HepG2 (cell line): ENCODE results near the gene TPD52L2. TPM values are rescaled to one million over a fixed set of nuclear protein-coding genes. Genes with fewer than 3 reads are reported as not detected.

Experiments used
- AHDC1 ChIP-seq: sonication (generic); formaldehyde crosslinking; IDR thresholded peaks from 2 replicates; pipeline ENCODE4 v1.5.1; 2020; ENCODE audit warnings: mild to moderate bottlenecking, missing genetic modification reagents, borderline replicate concordance
- ARHGAP35 ChIP-seq: sonication (generic); formaldehyde crosslinking; IDR thresholded peaks from 2 replicates; pipeline ENCODE4 v1.9.0; 2022; ENCODE audit warnings: mild to moderate bottlenecking, inconsistent platforms, moderate library complexity, missing genetic modification reagents, borderline replicate concordance
- BCL6 ChIP-seq: IDR thresholded peaks from 2 replicates; pipeline ENCODE4 v1.6.1; 2016; ENCODE audit warnings: missing genetic modification reagents, missing compliant biosample characterization
- BRF2 ChIP-seq: sonication (generic); formaldehyde crosslinking; IDR thresholded peaks from 2 replicates; pipeline ENCODE4 v1.8.1; 2022; ENCODE audit warnings: mild to moderate bottlenecking, missing genetic modification reagents
- DRAP1 ChIP-seq: IDR thresholded peaks from 2 replicates; pipeline ENCODE4 v1.6.1; 2016; ENCODE audit warnings: missing genetic modification reagents, missing compliant biosample characterization
- GTF2F1 ChIP-seq: fragments of 150-350 bp; IDR thresholded peaks from 2 replicates; pipeline ENCODE4 v1.6.1; 2014; ENCODE audit warnings: low read length
- HNRNPH1 ChIP-seq: fragments of 200-400 bp; formaldehyde crosslinking; optimal IDR thresholded peaks from 2 replicates; pipeline ENCODE3; 2017; ENCODE audit warnings: mild to moderate bottlenecking, low read depth, low read length
- MZF1 ChIP-seq: sonication (generic); formaldehyde crosslinking; IDR thresholded peaks from 2 replicates; pipeline ENCODE4 v1.8.1; 2023; ENCODE audit warnings: mild to moderate bottlenecking, missing genetic modification reagents, borderline replicate concordance
- NAIF1 ChIP-seq: sonication (generic); formaldehyde crosslinking; IDR thresholded peaks from 2 replicates; pipeline ENCODE4 v1.5.0; 2020; ENCODE audit warnings: mild to moderate bottlenecking, missing genetic modification reagents, borderline replicate concordance
- NCOA5 ChIP-seq: sonication (generic); formaldehyde crosslinking; IDR thresholded peaks from 2 replicates; pipeline ENCODE4 v1.4.0; 2020; ENCODE audit warnings: missing genetic modification reagents
- SMC3 ChIP-seq: IDR thresholded peaks from 2 replicates; pipeline ENCODE4 v1.6.1; 2011; ENCODE audit warnings: low read length, improper control_type of control experiment
- U2AF2 ChIP-seq: fragments of 200-400 bp; formaldehyde crosslinking; IDR thresholded peaks from 2 replicates; pipeline ENCODE4 v1.6.1; 2017; ENCODE audit warnings: low read depth, mild to moderate bottlenecking, low read length
- ZBTB46 ChIP-seq: sonication (generic); formaldehyde crosslinking; IDR thresholded peaks from 2 replicates; pipeline ENCODE4 v1.4.0; 2020; ENCODE audit warnings: mild to moderate bottlenecking, missing genetic modification reagents, borderline replicate concordance
- ZEB1 ChIP-seq: IDR thresholded peaks from 2 replicates; pipeline ENCODE4 v1.6.1; 2012; ENCODE audit warnings: mild to moderate bottlenecking, low read depth, inconsistent platforms; ENCODE audit not compliant: insufficient replicate concordance
- ZFYVE20 ChIP-seq: sonication (generic); formaldehyde crosslinking; IDR thresholded peaks from 2 replicates; pipeline ENCODE4 v1.8.0; 2023; ENCODE audit warnings: low read depth, mild to moderate bottlenecking, moderate library complexity, missing genetic modification reagents, borderline replicate concordance
- ZNF18 ChIP-seq: sonication (generic); formaldehyde crosslinking; IDR thresholded peaks from 2 replicates; pipeline ENCODE4 v1.8.0; 2022; ENCODE audit warnings: mild to moderate bottlenecking, missing genetic modification reagents; ENCODE audit not compliant: insufficient replicate concordance
- ZNF251 ChIP-seq: sonication (generic); formaldehyde crosslinking; IDR thresholded peaks from 2 replicates; pipeline ENCODE4 v1.9.0; 2021; ENCODE audit warnings: mild to moderate bottlenecking, missing genetic modification reagents
- ZNF337 ChIP-seq: sonication (generic); formaldehyde crosslinking; IDR thresholded peaks from 2 replicates; pipeline ENCODE4 v1.5.1; 2020; ENCODE audit warnings: missing genetic modification reagents, low read depth, mild to moderate bottlenecking, borderline replicate concordance
- ZNF546 ChIP-seq: sonication (generic); formaldehyde crosslinking; conservative IDR thresholded peaks from 2 replicates; pipeline ENCODE4 v1.8.1; 2023; ENCODE audit warnings: mild to moderate bottlenecking, missing genetic modification reagents
- polyA plus RNA-seq, 8 experiments: library from polyadenylated mRNA; depleted of rRNA in 3 of 8; stranded (reverse) in 7 of 8; unstranded in 1 of 8; fragments of >200 nt; fragmentation: Illumina TruSeq in 4 of 8; extraction: Trizol in 4 of 8; gene quantifications; 2 replicates each; pipeline versions ENCODE4 v1.2.1 to v1.2.3, GENCODE V29; 2011 to 2016; ENCODE audit warnings: low read depth in 4 of 8, missing spikeins in 1 of 8, mixed read lengths in 1 of 8; ENCODE audit not compliant: insufficient read depth in 1 of 8
- total RNA-seq, 5 experiments: library from RNA; depleted of rRNA; stranded (reverse); fragments of >200 nt; fragmentation: Illumina TruSeq; extraction: Trizol; gene quantifications; 2 replicates each; pipeline ENCODE4 v1.2.3, GENCODE V29; 2016; ENCODE audit warnings: low read depth in 1 of 5

TPD52L2 gene
- total and polyA plus RNA-seq, 2 of the 13 experiments (the other 11 are each of a cell fraction or from before 2014, with no cell fraction given), result 156 to 184 TPM

- TF ChIP-seq U2AF2 (no peak), SMC3 (no peak), BCL6 (CRISPR knock-in tag) (no peak), ZNF337 (no peak), ZNF546 (CRISPR knock-in tag) (no peak), ARHGAP35 (no peak; the same call in 1 of the 2 replicates), ZNF18 (CRISPR knock-in tag) (no peak), AHDC1 (no peak), ZBTB46 (CRISPR knock-in tag) (no peak), ZFYVE20 (no peak), NCOA5 (CRISPR knock-in tag) (no peak), MZF1 (CRISPR knock-in tag) (no peak), ZNF251 (CRISPR knock-in tag) (0 out of 2 replicates have a peak, but pooled peaks have one; percentile 33), BRF2 (CRISPR knock-in tag) (no peak), DRAP1 (CRISPR knock-in tag) (no peak), ZEB1 (no peak), NAIF1 (CRISPR knock-in tag) (no peak), HNRNPH1 (no peak), GTF2F1 (no peak)
Observed at GRCh38 chr20:63833776-63834490, 31.1 kb upstream of the TPD52L2 start (continued).
